Measurements from ENCODE around the gene AFG3L2.

DNA sequence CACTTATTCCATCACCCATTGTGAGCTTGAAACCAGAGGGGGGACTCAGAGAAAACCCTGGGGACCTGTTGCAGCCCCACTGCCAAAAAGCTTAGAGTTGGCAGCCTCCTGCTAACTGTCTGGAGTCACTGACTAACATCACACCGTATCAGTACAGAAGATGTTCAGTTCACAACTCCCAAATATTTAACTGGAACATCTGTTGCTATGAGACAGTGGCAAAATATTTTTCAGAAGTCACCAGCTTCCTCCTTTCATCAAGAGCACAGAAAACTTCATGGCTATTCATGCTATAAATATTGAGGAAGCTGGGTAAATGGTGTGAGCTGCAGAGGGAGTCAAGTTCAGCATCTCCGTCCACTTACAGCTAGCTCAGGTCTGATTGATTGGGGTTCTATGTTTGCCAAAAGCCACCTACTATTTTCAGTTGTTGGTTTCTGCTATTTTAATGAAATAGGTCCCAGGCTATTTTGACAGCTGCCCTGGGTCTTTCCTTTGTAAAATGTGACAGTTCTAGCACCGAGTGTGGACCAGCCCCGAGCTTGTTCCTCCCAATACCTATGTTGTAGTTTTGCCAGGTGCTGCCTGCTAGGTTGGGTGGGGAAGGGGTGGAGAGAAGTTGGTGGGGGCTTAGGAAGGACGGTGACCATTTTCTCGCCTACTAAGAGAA is 59.2 kb downstream of the AFG3L2 start:
- TF ChIP-seq EZH2 (IDR thresholded peaks at IDR 0.05) = no peak
- TF ChIP-seq POLR2AphosphoS5 (IDR thresholded peaks at IDR 0.05; ENCODE audit: borderline replicate concordance, low read depth, low read length) = 0 out of 2 replicates have a peak, but pooled peaks have one; percentile 10

Measured in SK-N-MC (cell line).